ENCODE results near the gene CKAP2L. TPM values are rescaled to one million over a fixed set of nuclear protein-coding genes. Genes with fewer than 3 reads are reported as not detected.

Gene CKAP2L
- total and polyA plus RNA-seq, 5 donors from 2014 or later = 0.43 to 3.4 (median 0.95) TPM

DNA sequence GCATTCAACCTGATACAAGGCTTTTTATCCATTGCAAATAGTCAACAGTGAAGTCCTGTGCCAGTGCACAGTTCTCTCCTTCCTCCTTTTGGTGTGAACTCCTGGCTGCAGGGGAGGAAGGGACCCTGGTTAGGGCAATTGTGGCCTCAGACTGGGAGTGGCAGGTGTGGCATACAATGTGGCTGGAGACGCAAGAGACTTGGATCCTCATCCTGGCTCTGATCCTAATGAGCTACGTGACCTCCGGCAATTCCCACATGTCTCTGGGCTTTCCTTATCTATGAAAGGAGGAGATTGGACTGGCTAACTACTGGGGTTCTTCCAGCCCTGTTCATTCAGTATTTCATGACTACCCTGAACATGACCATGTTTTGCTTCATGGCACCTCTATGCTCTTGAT lies 30.4 kb upstream of the CKAP2L start:
- Histone ChIP-seq H3K4me3 (ENCODE audit: low read depth, low read length) (no peak overlapping the region), H3K27me3 (ENCODE audit: control insufficient read depth, insufficient read depth, low read length) (no peaks in the 10 kb centered on the region), H3K9me3 (ENCODE audit: control insufficient read depth in 2 of 2, low read length in 2 of 2) (no peaks in the 10 kb centered on the region), H3K36me3 (ENCODE audit: control insufficient read depth, insufficient read depth, low read length) (no peaks in the 10 kb centered on the region), H3K27ac (ENCODE audit: insufficient read depth, low read length, poor library complexity, severe bottlenecking) (no peak overlapping the region), H3K4me1 (ENCODE audit: control insufficient read depth, insufficient read depth, low read length, poor library complexity, severe bottlenecking) (no peaks in the 10 kb centered on the region)
- H3K27ac Mint-ChIP-seq = no peak overlapping the region
- H3K4me1 Mint-ChIP-seq = peaks cover 0 to 9% (median 2%) of the 10 kb centered on the region in 4 donors
- DNase-seq (no peak), ATAC-seq (ENCODE audit: low read depth in 2 of 2) (no peak)
- peaks cover 0 to 1% (median 0%) of the 10 kb centered on the region in 7 donors for H3K9me3 Mint-ChIP-seq
- H3K27me3 Mint-ChIP-seq = no peaks in the 10 kb centered on the region
- no peaks in the 10 kb centered on the region for H3K36me3 Mint-ChIP-seq
- H3K4me3 Mint-ChIP-seq = no peak overlapping the region

DNA sequence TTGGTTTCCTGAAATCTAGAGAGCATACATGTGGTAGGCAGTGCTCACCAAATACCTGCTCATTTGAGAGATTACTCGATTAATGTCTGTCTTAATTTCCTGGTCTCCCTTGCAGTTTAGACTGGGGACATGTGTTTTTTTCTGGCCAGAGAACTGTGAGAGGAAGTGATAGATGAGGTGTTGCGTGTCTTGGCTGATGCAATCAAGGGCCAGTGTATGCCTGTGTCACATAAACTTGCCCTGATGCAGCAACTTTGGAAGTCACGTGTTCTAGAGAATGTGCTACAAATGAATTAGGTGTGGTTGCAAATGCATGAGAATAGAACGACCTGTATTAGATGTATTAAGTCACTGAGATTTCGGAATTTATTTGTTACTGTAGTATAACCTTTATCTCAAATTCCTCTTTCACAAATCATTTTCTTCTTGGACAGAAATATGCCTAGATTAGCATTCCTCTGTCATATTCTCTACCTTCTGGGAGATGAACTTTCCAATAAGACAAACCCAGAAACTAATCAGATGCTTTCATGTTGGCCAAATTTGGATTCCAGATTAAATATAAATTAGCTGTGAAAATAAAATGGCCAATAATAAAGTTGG lies 29.8 kb upstream of the CKAP2L start:
- H3K9me3 ChIP-seq (ENCODE audit: control insufficient read depth in 2 of 2, low read length in 2 of 2) = no peaks in the 10 kb centered on the region
- no peak overlapping the region for H3K27ac ChIP-seq (ENCODE audit: insufficient read depth, low read length, poor library complexity, severe bottlenecking)
- Mint-ChIP-seq H3K27me3 (no peaks in the 10 kb centered on the region), H3K4me1 (peaks cover 0 to 9% (median 2%) of the 10 kb centered on the region in 4 donors), H3K9me3 (peaks cover 0 to 1% (median 0%) of the 10 kb centered on the region in 7 donors), H3K36me3 (no peaks in the 10 kb centered on the region), H3K4me3 (no peak overlapping the region), H3K27ac (no peak overlapping the region)
- no peak overlapping the region for H3K4me3 ChIP-seq (ENCODE audit: low read depth, low read length)
- DNase-seq = peak in 1 of 3 donors; percentile 74
- H3K27me3 ChIP-seq (ENCODE audit: control insufficient read depth, insufficient read depth, low read length) = no peaks in the 10 kb centered on the region
- ATAC-seq (ENCODE audit: low read depth in 2 of 2) = peak in 1 of 2 donors; percentile 52
- H3K4me1 ChIP-seq (ENCODE audit: control insufficient read depth, insufficient read depth, low read length, poor library complexity, severe bottlenecking) = no peaks in the 10 kb centered on the region
- H3K36me3 ChIP-seq (ENCODE audit: control insufficient read depth, insufficient read depth, low read length) = no peaks in the 10 kb centered on the region

DNA sequence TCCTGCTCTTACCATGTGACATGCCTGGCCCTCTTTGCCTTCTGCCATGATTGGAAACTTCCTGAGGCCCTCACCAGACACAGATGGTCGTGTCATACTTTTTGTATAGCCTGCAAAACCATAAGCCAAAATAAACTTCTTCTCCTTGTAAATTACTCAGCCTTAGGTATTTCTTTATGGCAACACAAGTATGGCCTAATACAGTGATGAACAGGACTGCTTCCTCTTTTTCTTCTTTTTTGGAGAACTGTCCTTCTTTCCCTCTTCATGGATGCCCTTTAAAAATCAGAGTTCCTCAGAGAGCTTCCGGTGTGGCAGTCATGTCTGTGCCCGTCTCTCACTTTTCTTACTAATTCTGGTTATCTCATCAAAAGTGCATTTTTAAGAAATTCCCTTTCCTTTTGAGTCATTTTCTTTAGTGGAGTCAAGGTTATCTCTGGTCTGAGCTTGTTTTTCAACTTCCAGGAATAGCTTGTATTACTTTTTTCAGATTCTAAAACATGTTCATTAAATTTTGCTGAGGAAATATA lies 29.1 kb upstream of the CKAP2L start:
- DNase-seq (peak in 1 of 3 donors; percentile 29), ATAC-seq (ENCODE audit: low read depth in 2 of 2) (no peak)
- Mint-ChIP-seq H3K36me3 (no peaks in the 10 kb centered on the region), H3K4me1 (peaks cover 0 to 9% (median 2%) of the 10 kb centered on the region in 4 donors), H3K27ac (peak overlapping the region in 1 of 3 donors; percentile 8), H3K4me3 (no peak overlapping the region), H3K27me3 (no peaks in the 10 kb centered on the region), H3K9me3 (no peaks in the 10 kb centered on the region)
- no peaks in the 10 kb centered on the region for H3K4me1 ChIP-seq (ENCODE audit: control insufficient read depth, insufficient read depth, low read length, poor library complexity, severe bottlenecking)
- no peaks in the 10 kb centered on the region for H3K27me3 ChIP-seq (ENCODE audit: control insufficient read depth, insufficient read depth, low read length)
- no peak overlapping the region for H3K27ac ChIP-seq (ENCODE audit: insufficient read depth, low read length, poor library complexity, severe bottlenecking)
- H3K9me3 ChIP-seq (ENCODE audit: control insufficient read depth in 2 of 2, low read length in 2 of 2) = no peaks in the 10 kb centered on the region
- H3K4me3 ChIP-seq (ENCODE audit: low read depth, low read length) = no peak overlapping the region
- no peaks in the 10 kb centered on the region for H3K36me3 ChIP-seq (ENCODE audit: control insufficient read depth, insufficient read depth, low read length)

DNA sequence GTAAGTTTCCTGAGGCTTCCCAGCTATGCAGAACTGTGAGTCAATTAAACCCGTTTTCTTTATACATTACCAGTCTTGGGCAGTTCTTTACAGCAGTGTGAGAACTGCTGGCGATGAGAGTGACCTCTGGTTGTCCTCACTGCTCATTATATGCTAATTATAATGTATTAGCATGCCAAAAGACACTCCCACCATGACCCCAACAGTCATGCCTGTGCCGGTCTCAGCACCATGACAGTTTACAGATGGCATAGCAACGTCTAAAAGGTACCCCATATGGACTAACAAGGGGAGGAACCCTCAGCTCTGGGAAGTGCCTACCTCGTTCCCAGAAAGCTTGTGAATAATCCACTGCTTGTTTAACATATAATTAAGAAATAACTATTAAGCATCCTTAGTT lies 28.0 kb upstream of the CKAP2L start:
- Histone ChIP-seq H3K36me3 (ENCODE audit: control insufficient read depth, insufficient read depth, low read length) (no peaks in the 10 kb centered on the region), H3K27ac (ENCODE audit: insufficient read depth, low read length, poor library complexity, severe bottlenecking) (no peak overlapping the region), H3K27me3 (ENCODE audit: control insufficient read depth, insufficient read depth, low read length) (no peaks in the 10 kb centered on the region), H3K4me1 (ENCODE audit: control insufficient read depth, insufficient read depth, low read length, poor library complexity, severe bottlenecking) (no peaks in the 10 kb centered on the region), H3K9me3 (ENCODE audit: control insufficient read depth in 2 of 2, low read length in 2 of 2) (no peaks in the 10 kb centered on the region), H3K4me3 (ENCODE audit: low read depth, low read length) (no peak overlapping the region)
- Mint-ChIP-seq H3K27ac (no peak overlapping the region), H3K4me1 (peaks cover 0 to 9% (median 2%) of the 10 kb centered on the region in 4 donors), H3K4me3 (no peak overlapping the region), H3K9me3 (no peaks in the 10 kb centered on the region), H3K36me3 (no peaks in the 10 kb centered on the region), H3K27me3 (no peaks in the 10 kb centered on the region)
- DNase-seq = no peak
- ATAC-seq (ENCODE audit: low read depth in 2 of 2) = no peak

DNA sequence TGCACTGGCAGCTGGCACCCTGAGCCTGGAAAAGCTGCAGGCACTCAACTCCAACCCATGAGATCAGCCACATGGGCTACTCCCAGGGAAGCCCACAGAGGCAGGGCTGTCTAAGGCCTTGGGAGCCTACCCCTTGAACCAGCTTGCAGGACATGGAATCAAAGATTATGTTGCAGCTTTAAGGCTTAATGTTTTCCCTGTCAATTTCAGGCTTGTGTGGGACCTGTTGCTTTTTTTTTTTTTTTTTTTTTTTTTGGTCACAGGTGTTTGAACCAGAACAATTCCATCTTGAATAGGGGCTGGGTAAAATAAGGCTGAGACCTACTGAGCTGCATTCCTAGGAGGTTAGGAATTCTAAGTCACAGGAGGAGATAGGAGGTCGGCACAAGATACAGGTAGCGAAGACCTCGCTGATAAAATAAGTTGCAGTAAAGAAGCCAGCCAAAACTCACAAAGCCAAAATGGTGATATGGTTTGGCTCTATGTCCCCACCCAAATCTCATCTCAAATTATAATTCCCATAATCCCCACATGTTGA lies 27.4 kb upstream of the CKAP2L start:
- H3K36me3 Mint-ChIP-seq = no peaks in the 10 kb centered on the region
- no peak overlapping the region for H3K27ac ChIP-seq (ENCODE audit: insufficient read depth, low read length, poor library complexity, severe bottlenecking)
- peaks cover 0 to 9% (median 2%) of the 10 kb centered on the region in 4 donors for H3K4me1 Mint-ChIP-seq
- no peaks in the 10 kb centered on the region for H3K4me1 ChIP-seq (ENCODE audit: control insufficient read depth, insufficient read depth, low read length, poor library complexity, severe bottlenecking)
- H3K27me3 Mint-ChIP-seq = no peaks in the 10 kb centered on the region
- no peaks in the 10 kb centered on the region for H3K36me3 ChIP-seq (ENCODE audit: control insufficient read depth, insufficient read depth, low read length)
- no peaks in the 10 kb centered on the region for H3K9me3 Mint-ChIP-seq
- H3K4me3 ChIP-seq (ENCODE audit: low read depth, low read length) = no peak overlapping the region
- H3K27me3 ChIP-seq (ENCODE audit: control insufficient read depth, insufficient read depth, low read length) = no peaks in the 10 kb centered on the region
- no peak for DNase-seq
- no peak for ATAC-seq (ENCODE audit: low read depth in 2 of 2)
- no peak overlapping the region for H3K27ac Mint-ChIP-seq
- H3K9me3 ChIP-seq (ENCODE audit: control insufficient read depth in 2 of 2, low read length in 2 of 2) = no peaks in the 10 kb centered on the region
- H3K4me3 Mint-ChIP-seq = no peak overlapping the region

DNA sequence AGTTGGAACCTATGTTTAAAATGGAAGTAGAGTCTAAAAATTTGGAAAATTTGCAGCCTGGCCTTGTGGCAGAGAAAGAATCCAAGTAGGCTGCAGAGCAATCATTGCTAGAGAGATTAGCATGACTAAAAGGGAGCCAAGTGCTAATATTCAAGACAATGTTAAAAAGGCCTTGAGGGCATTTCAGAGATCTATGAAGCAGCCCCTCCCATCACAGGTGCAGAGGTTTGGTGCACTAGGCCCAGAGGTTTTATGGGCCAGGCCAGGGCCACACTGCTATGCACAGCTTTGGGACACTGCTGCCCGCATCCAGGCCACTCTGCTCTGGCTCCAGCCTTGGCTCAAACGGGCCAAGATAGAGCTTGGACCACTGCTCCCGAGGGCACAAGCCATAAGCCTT lies 26.6 kb upstream of the CKAP2L start:
- H3K4me1 Mint-ChIP-seq = peaks cover 0 to 9% (median 2%) of the 10 kb centered on the region in 4 donors
- no peaks in the 10 kb centered on the region for H3K27me3 ChIP-seq (ENCODE audit: control insufficient read depth, insufficient read depth, low read length)
- no peaks in the 10 kb centered on the region for H3K4me1 ChIP-seq (ENCODE audit: control insufficient read depth, insufficient read depth, low read length, poor library complexity, severe bottlenecking)
- H3K36me3 ChIP-seq (ENCODE audit: control insufficient read depth, insufficient read depth, low read length) = no peaks in the 10 kb centered on the region
- H3K4me3 Mint-ChIP-seq = no peak overlapping the region
- H3K27ac ChIP-seq (ENCODE audit: insufficient read depth, low read length, poor library complexity, severe bottlenecking) = no peak overlapping the region
- H3K36me3 Mint-ChIP-seq = no peaks in the 10 kb centered on the region
- ATAC-seq (ENCODE audit: low read depth in 2 of 2) (no peak), DNase-seq (no peak)
- no peaks in the 10 kb centered on the region for H3K9me3 ChIP-seq (ENCODE audit: control insufficient read depth in 2 of 2, low read length in 2 of 2)
- no peaks in the 10 kb centered on the region for H3K27me3 Mint-ChIP-seq
- H3K4me3 ChIP-seq (ENCODE audit: low read depth, low read length) = no peak overlapping the region
- no peaks in the 10 kb centered on the region for H3K9me3 Mint-ChIP-seq
- no peak overlapping the region for H3K27ac Mint-ChIP-seq

DNA sequence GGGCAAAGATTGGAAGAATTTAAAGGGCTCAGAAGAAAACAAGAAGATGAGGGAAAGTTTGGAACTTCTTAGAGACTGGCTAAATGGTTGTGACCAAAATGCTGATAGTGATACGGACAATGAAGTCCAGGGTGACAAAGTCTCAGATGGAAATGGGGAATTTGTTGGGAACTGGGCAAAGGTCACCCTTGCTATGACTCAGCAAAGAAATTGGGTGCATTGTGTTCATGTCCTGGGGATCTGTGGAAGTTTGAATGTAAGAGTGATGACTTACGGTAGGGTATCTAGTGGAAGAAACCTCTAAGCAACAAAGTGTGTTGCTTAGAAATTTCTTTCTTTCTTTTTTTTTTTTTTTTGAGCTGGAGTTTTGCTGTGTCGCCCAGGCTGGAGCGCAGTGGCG lies 25.9 kb upstream of the CKAP2L start:
- no peaks in the 10 kb centered on the region for H3K36me3 ChIP-seq (ENCODE audit: control insufficient read depth, insufficient read depth, low read length)
- Mint-ChIP-seq H3K4me3 (peak overlapping the region in 1 of 4 donors; percentile 80), H3K36me3 (no peaks in the 10 kb centered on the region), H3K9me3 (no peaks in the 10 kb centered on the region), H3K27ac (no peak overlapping the region), H3K4me1 (peaks cover 0 to 9% (median 2%) of the 10 kb centered on the region in 4 donors), H3K27me3 (no peaks in the 10 kb centered on the region)
- ATAC-seq (ENCODE audit: low read depth in 2 of 2) (no peak), DNase-seq (no peak)
- no peak overlapping the region for H3K27ac ChIP-seq (ENCODE audit: insufficient read depth, low read length, poor library complexity, severe bottlenecking)
- H3K9me3 ChIP-seq (ENCODE audit: control insufficient read depth in 2 of 2, low read length in 2 of 2) = no peaks in the 10 kb centered on the region
- H3K4me3 ChIP-seq (ENCODE audit: low read depth, low read length) = no peak overlapping the region
- H3K4me1 ChIP-seq (ENCODE audit: control insufficient read depth, insufficient read depth, low read length, poor library complexity, severe bottlenecking) = no peaks in the 10 kb centered on the region
- no peaks in the 10 kb centered on the region for H3K27me3 ChIP-seq (ENCODE audit: control insufficient read depth, insufficient read depth, low read length)

DNA sequence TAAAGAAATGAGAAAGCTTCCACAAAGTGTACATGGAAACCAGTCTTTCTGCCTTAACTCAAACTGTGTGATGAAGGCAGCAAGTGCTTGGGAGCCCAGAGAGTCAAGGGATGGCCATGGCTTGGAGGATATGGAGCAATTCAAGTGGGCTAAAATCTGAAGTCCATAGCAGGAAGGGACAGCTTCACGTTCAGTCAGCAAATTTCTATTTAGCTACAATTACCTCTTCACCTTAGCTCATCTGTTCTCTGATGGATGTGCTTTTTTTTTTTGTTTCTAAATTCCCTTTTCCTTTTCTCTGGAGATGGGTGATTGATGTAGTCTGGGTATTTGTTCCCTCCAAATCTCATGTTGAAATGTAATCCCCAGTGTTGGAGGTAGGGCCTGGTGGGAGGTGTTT lies 24.8 kb upstream of the CKAP2L start:
- Mint-ChIP-seq H3K9me3 (no peaks in the 10 kb centered on the region), H3K27ac (no peak overlapping the region), H3K27me3 (no peaks in the 10 kb centered on the region), H3K4me3 (no peak overlapping the region), H3K36me3 (no peaks in the 10 kb centered on the region), H3K4me1 (peaks cover 0 to 7% (median 2%) of the 10 kb centered on the region in 4 donors)
- Histone ChIP-seq H3K9me3 (ENCODE audit: control insufficient read depth in 2 of 2, low read length in 2 of 2) (no peaks in the 10 kb centered on the region), H3K27ac (ENCODE audit: insufficient read depth, low read length, poor library complexity, severe bottlenecking) (no peak overlapping the region), H3K4me3 (ENCODE audit: low read depth, low read length) (no peak overlapping the region), H3K36me3 (ENCODE audit: control insufficient read depth, insufficient read depth, low read length) (no peaks in the 10 kb centered on the region), H3K27me3 (ENCODE audit: control insufficient read depth, insufficient read depth, low read length) (no peaks in the 10 kb centered on the region), H3K4me1 (ENCODE audit: control insufficient read depth, insufficient read depth, low read length, poor library complexity, severe bottlenecking) (no peaks in the 10 kb centered on the region)
- DNase-seq (no peak), ATAC-seq (ENCODE audit: low read depth in 2 of 2) (no peak)
